Measurements from ENCODE around the gene FAM181B.

Gene FAM181B

DNA sequence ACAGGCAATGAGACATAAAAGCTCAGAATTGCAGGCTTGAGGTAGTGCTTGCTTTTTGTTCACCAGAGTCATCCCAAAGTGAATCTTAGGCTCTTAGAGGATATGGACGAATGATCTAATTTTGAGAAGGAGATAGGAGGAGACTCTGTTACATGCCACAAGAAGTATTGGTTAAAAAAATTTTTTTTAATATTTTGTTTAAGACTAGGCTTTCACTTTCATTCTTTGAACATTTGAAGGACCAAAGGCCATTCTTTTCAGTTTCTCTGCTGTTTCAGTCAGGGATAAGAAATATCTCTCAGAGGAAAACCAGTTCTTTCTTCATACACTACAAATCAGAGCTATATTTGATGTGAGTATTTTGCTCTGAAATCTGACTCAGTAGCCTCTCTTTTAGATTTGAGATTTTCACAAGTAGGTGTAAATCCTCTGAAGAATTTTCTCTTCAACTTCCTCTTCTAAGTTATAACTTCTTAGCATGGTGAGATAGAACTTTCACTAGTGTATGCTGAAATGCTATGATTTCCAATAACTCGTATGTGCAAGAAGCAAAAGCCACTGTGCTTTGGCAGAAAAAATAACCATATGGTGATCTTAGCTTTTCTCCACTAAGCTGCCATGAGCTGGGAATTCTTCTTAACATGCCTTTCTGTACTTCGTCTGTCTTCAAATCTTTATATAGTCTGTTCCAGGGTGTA is 24.1 kb upstream of the FAM181B start:
- TF ChIP-seq, protein P1, sequence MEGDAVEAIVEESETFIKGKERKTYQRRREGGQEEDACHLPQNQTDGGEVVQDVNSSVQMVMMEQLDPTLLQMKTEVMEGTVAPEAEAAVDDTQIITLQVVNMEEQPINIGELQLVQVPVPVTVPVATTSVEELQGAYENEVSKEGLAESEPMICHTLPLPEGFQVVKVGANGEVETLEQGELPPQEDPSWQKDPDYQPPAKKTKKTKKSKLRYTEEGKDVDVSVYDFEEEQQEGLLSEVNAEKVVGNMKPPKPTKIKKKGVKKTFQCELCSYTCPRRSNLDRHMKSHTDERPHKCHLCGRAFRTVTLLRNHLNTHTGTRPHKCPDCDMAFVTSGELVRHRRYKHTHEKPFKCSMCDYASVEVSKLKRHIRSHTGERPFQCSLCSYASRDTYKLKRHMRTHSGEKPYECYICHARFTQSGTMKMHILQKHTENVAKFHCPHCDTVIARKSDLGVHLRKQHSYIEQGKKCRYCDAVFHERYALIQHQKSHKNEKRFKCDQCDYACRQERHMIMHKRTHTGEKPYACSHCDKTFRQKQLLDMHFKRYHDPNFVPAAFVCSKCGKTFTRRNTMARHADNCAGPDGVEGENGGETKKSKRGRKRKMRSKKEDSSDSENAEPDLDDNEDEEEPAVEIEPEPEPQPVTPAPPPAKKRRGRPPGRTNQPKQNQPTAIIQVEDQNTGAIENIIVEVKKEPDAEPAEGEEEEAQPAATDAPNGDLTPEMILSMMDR (IDR thresholded peaks at IDR 0.05; ENCODE audit: insufficient read depth, low read length, poor library complexity, severe bottlenecking): no peak
- peak overlapping the region; percentile 4; the same call in 1 of the 2 replicates for H3K4me3 ChIP-seq (replicated peaks; ENCODE audit: low read depth, low read length)
- DNase-seq (ENCODE audit: extremely low read depth, insufficient read length): no peak
- no peaks in the 10 kb centered on the region for H3K36me3 ChIP-seq (ENCODE audit: control insufficient read depth, insufficient read depth, low read length)
- H3K27me3 ChIP-seq (replicated peaks; ENCODE audit: control insufficient read depth, insufficient read depth, low read length): no peaks in the 10 kb centered on the region

DNA sequence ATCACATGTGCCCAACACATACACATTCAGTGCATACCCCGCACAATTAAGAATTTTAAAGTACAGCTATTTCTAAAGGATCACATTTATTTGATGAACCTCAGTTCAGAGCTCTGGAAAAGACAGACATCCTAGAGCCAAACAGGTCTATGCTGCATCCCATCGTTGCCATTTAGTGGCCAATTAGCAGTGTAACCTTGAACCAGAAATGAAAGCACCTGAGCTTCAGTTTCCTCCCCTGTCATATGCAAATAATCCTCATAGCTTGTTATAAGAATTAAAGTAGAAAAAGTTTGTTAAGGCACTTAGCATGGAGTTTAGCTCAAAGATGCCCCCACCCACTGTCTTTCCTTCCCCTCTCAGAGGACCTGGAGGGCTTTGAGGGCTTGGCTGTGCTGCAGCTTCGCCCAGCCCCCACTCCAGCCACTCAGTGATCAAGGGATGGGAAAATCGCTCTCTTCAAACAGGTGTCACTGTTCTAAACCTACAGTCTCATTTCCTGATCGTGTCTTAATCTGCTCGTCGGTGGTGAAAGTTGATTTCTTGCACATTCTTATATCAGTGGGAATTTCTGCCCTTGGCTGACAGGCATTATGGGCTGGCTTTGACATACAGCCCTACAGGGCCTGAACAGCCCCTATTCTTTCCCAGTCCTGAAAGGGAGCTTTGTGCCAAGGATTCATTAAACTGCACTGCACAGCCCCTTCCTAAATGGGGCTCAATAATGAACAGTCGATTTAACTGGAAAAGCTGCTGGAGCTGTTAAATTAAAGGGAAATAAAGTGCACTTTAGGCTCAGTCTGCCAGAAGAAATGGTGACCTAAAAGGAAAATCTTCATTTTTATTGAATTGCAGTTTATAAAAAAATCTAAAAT is 23.3 kb upstream of the FAM181B start:
- no peak for DNase-seq (ENCODE audit: extremely low read depth, insufficient read length)
- H3K27me3 ChIP-seq (replicated peaks; ENCODE audit: control insufficient read depth, insufficient read depth, low read length): no peaks in the 10 kb centered on the region
- no peaks in the 10 kb centered on the region for H3K36me3 ChIP-seq (ENCODE audit: control insufficient read depth, insufficient read depth, low read length)
- TF ChIP-seq, protein P1 (IDR thresholded peaks at IDR 0.05; ENCODE audit: insufficient read depth, low read length, poor library complexity, severe bottlenecking): no peak
- peak overlapping the region; percentile 7; the same call in 1 of the 2 replicates for H3K4me3 ChIP-seq (replicated peaks; ENCODE audit: low read depth, low read length)

DNA sequence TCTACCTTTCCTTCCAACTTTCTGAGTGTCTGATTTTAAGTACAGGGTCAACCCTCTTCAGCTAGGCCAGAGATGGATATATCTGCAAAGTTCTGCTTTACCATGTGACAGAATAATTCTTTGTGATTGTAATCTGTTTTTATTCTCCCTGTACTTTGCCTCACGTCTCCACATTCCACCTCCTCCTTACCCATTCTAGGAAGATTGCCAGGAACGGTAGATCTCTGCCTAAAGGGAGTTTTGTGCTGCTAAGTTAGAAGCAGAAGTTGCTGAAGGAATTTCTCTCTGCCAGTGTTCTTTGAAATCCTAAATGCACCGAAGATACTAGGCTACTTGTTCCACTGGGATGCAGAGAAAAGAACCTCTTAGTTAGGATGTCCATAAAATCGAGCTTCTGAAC is 20.7 kb upstream of the FAM181B start:
- Histone ChIP-seq H3K4me3 (replicated peaks; ENCODE audit: low read depth, low read length) (no peak overlapping the region), H3K27me3 (replicated peaks; ENCODE audit: control insufficient read depth, insufficient read depth, low read length) (no peaks in the 10 kb centered on the region), H3K36me3 (ENCODE audit: control insufficient read depth, insufficient read depth, low read length) (no peaks in the 10 kb centered on the region)
- DNase-seq (ENCODE audit: extremely low read depth, insufficient read length): no peak
- TF ChIP-seq, protein P1 (IDR thresholded peaks at IDR 0.05; ENCODE audit: insufficient read depth, low read length, poor library complexity, severe bottlenecking): no peak

DNA sequence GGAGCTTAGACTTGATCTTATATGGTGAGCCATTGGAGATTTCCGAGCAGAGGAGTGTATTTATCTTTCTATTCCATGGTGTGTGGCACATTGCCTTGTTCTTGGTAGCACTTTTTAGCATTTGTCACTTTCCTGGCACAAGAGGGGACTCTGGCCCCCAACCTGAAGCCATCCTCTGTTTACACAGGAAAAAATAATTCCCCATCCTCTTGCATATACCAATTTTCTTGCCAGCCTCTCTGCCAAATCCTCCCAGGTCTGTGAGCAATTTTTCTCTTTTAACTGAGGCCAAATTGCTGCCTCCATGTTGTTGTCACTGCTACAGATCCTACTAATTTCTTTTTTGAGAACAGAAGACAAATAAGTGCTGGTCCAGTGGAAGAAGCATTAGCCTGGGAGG is 20.3 kb upstream of the FAM181B start:
- Histone ChIP-seq H3K27me3 (replicated peaks; ENCODE audit: control insufficient read depth, insufficient read depth, low read length) (no peaks in the 10 kb centered on the region), H3K36me3 (ENCODE audit: control insufficient read depth, insufficient read depth, low read length) (no peaks in the 10 kb centered on the region), H3K4me3 (replicated peaks; ENCODE audit: low read depth, low read length) (no peak overlapping the region)
- TF ChIP-seq, protein P1 (IDR thresholded peaks at IDR 0.05; ENCODE audit: insufficient read depth, low read length, poor library complexity, severe bottlenecking): no peak
- no peak for DNase-seq (ENCODE audit: extremely low read depth, insufficient read length)

GRCh38 chr11:82752801-82753200 is 19.1 kb upstream of the FAM181B start:
- TF ChIP-seq, protein P1 (IDR thresholded peaks at IDR 0.05; ENCODE audit: insufficient read depth, low read length, poor library complexity, severe bottlenecking): no peak
- no peaks in the 10 kb centered on the region for H3K27me3 ChIP-seq (replicated peaks; ENCODE audit: control insufficient read depth, insufficient read depth, low read length)

More at GRCh38 chr11:82752801-82753200, 19.1 kb upstream of the FAM181B start:
- no peak for DNase-seq (ENCODE audit: extremely low read depth, insufficient read length)
- H3K4me3 ChIP-seq (replicated peaks; ENCODE audit: low read depth, low read length): no peak overlapping the region
- no peaks in the 10 kb centered on the region for H3K36me3 ChIP-seq (ENCODE audit: control insufficient read depth, insufficient read depth, low read length)

Measured in GM06990 (cell line).